Body of pancreas (tissue), 4 donors: ENCODE data around the gene OSBPL10.

Experiments used
- POLR2A ChIP-seq, 3 donors: fragments of 450-650 bp; IDR thresholded peaks; one replicate each; pipeline ENCODE4 v1.6.1; 2016; ENCODE audit warnings: antibody characterized with exemption in 3 of 3, mild to moderate bottlenecking in 2 of 3
- TF ChIP-seq, protein P1 (sequence below), 7 experiments: fragments of 450-650 bp in 4 of 7; fragments of 200-600 bp in 3 of 7; sonication (generic) in 3 of 7; IDR thresholded peaks; one replicate each; pipeline ENCODE4 v1.5.1; 2016 to 2019; ENCODE audit warnings: antibody characterized with exemption in 7 of 7

DNA sequence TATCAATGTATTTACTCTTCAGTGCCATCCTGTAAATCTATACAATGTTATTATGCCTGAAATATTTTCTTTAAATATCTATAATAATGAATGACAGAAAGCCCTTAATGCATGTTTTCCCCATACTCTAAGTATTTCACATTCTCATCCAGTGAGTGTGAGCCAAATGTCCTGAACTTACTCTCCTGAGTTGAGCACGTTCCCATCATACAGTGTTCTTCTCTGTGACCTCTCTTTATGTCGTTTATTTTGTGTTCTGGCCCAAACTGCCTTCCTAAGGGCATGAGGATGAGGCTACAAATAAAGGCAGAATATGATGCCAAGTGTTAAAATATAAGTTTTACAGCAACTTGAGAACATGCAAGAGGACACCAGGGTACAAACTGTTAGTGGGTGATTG, 3.3 kb downstream of the OSBPL10 start:
- TF ChIP-seq, protein P1, sequence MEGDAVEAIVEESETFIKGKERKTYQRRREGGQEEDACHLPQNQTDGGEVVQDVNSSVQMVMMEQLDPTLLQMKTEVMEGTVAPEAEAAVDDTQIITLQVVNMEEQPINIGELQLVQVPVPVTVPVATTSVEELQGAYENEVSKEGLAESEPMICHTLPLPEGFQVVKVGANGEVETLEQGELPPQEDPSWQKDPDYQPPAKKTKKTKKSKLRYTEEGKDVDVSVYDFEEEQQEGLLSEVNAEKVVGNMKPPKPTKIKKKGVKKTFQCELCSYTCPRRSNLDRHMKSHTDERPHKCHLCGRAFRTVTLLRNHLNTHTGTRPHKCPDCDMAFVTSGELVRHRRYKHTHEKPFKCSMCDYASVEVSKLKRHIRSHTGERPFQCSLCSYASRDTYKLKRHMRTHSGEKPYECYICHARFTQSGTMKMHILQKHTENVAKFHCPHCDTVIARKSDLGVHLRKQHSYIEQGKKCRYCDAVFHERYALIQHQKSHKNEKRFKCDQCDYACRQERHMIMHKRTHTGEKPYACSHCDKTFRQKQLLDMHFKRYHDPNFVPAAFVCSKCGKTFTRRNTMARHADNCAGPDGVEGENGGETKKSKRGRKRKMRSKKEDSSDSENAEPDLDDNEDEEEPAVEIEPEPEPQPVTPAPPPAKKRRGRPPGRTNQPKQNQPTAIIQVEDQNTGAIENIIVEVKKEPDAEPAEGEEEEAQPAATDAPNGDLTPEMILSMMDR (IDR thresholded peaks at IDR 0.05), result no peak
- no peak for TF ChIP-seq POLR2A (IDR thresholded peaks at IDR 0.05)
